HG03432 (cell line): Measurements from ENCODE around the gene TBC1D4.
"Not testable (repeated sequence)": the region's sequence is repeated elsewhere in the genome, so short reads cannot be mapped to it uniquely, and the experiment has no call there.

Source experiments
- ATAC-seq: cut with Tn5 transposase; IDR thresholded peaks from one replicate; pipeline ENCODE4 v1.9.1; 2021; ENCODE audit warnings: mild to moderate bottlenecking, moderate library complexity; ENCODE audit not compliant: unreplicated experiment

Gene TBC1D4

DNA sequence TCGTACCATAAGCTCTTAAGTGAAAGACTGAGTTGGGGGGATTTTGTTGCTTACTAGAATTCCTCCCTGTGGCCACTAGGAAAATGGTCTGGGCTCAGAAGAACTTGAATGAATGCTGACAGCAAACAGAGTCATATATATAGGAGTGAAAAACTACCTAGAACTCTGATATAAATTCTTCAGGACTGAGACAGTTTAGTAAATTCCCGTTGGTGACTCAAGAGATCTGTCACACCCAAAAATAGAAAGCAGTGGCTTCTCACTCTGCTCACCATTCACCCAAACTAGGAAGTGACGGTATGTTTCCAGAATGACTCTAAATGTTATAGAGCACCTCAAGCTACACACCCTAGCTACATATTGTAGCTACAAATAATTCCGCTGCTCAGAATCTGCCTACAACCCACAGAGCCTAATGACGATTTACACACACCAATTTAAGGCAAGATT, 116.2 kb downstream of the TBC1D4 start:
- ATAC-seq = peak; percentile 94

DNA sequence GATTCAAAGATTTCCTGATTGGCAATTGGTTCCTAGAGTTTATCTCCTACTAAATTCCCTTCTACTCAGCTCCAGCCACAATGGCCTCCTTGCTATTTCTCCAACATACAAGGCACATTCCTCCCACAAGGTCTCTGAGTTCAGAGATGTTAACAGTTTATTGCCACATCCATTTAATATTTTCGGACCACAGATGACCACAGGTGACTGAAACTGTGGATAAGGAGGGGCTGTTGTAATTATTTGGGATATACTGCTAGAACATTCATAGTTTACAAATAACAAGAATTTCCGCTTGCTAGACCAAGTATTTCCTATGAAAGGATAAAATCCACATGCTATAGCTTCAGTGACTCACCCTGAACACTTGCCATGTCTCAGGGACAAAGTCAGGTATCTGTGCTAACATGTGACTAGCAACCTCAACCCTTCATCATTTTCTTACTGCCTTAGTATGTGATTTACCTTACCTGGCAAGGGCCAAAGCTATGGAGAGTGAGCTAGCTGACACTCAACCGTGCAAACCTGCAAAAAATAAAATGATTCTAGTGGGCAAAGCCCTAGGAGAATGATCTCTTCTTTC, 117.7 kb downstream of the TBC1D4 start:
- no peak for ATAC-seq

DNA sequence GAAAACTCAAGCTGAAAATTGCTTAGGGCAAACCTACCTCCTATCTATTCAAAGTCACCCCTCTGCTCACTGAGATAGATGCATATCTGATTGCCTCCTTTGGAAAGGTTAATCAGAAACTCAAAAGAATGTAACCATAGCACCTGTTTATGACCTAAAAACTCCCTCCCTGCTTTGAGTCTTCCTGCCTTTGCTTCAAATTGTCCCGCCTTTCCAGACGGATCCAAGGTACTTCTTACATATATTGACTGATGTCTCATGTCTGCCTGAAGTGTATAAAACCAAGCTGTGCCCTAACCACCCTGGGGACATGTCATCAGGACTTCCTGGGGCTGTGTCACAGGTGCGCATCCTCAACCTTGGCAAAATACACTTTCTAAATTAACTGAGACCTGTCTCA, 118.6 kb downstream of the TBC1D4 start:
- no peak for ATAC-seq

DNA sequence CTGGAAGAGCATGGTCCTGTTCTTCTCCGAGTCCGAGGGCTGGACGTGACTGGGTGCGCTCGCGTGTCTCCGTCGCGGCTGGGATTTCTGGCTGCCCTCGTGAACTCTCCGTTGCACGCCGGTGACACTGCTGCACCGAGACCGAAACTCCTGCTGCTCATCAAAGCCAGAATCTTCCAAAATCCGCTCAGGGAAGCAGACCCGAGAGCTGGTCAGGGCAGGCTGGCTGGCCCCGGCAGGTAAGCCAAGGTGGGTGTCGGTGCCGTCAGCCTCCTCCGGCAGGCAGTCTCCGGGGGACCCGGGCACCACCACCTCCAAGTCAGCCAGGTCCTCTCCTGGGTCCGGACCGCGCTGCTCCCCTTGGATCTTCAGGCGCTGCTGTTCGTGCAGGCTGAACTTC, 119.9 kb downstream of the TBC1D4 start:
- no peak for ATAC-seq

DNA sequence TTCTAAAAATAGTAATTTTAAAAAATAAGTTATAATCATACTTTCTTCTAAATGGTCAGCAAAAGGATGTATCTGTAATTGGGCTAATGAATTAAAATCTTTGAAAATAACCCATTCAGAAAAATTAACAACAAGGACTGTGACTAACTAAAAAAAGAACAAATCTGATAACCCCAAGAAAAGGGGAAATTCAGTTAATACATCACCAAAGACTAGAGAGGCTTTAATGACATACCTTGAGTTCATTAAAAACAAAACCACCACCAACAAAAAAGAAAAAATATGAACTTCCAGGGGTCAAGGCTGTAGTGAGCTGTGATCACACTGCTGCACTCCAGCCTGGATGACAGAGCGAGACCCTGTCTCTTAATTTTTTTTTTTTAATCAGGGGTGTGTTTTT, 121.8 kb downstream of the TBC1D4 start:
- ATAC-seq = peak; percentile 56

DNA sequence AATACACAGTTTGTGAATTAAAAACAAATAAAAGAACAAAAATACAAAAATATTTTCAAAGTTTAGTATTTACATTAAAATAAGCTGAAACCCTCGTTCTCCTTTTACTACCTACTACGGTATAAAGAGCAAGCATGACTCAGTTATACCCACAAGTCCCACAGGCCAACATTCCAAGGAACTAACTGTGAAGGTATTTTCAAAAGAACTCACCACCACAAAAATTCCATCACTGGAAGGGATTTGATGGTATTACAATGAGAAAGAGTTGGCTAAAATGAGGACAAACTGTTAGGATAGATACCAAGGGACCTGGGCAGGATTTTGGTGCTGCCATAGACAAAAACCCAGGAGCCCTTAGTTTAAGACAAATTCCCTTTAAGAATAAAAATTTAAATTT, 122.7 kb downstream of the TBC1D4 start:
- ATAC-seq = no peak

DNA sequence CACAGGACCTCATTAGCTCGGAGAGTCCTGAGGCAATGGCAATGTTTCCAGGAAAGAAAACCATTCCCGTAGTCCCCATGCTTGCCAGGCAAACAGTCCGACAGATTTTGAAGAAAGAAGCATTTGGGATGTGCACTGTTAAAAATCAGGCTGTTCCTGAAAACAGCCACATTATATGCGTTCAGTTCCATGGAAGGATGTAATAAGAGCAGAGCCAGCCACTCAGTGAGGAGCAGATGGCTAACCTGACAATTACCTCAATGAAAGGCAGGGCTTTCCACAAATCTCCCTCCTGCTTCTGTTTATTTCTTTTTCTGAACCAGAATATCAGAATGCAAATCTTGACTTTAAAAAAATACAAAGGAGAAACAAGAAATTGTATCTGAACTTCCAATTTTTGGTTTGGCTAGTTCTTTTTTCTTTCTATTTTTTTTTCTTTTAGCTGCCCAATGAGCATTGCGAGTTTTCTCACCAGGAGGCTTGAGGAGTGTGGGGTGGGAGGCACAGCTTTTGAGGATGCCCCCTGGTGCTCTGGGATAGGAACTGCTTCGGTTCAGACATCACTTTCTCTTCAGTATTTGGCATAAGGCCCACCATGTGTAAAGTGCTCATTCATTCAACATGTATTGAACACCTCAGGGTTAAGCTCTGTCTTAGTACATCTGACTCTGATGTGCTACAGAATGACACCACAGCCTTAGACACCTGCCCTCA, 124.2 kb downstream of the TBC1D4 start:
- ATAC-seq = peak; percentile 71

DNA sequence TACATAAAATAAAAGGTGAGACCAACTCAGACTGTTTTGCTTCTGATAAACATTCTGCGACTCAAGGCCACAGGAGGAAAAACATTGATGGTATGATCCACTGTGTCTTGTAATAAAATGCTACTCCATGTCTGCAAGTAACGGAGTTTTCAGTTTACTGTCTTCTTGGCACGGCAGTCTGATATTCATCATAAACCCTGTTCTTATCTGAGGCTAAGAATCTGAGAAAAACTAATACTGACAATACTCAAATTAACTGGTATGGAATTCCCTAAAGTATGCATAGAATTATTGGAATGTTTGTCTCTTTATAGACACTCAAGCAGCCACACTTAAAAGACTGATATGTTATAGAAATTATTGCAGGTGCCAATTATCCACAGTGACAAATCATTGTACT, 125.5 kb downstream of the TBC1D4 start:
- no peak for ATAC-seq

DNA sequence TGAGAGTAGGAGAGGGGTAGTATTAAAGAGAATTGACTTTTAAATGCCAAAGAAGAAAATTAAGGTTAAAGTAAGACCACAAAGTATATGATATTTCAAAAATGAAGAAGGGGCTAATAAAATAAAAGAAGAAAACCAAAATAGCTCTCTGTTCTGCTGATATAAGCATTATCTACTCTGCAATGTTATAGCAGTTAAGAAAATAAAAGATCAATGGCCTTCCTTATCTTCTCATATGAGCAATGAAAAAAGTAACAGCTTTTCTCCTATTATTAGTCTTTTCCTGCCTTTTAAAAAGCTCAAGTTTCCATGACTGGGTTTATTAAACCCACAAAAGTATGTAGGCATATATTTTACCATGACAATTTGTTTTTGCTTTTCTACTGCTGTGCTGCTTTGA, 126.4 kb downstream of the TBC1D4 start:
- no peak for ATAC-seq

DNA sequence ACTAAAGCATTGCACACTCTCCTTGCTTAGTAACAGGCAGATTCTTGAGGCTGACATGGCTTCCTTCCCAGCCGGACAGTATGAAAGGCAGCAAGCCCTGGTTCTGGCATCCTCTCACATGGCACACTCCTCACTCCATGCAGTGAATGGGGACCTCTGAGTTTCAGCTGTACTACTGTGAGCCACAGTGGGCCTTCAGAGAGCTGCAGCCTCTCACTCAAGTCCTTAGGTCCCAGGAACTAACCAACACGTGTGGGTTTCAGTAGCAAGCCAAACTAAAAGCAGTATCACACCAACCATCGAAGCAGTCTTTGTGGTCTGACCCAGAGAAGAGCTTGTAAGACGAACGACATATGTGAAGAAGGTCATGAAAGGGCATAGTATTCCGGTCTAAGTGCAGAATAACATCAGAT, 128.2 kb downstream of the TBC1D4 start:
- peak; percentile 87 for ATAC-seq

DNA sequence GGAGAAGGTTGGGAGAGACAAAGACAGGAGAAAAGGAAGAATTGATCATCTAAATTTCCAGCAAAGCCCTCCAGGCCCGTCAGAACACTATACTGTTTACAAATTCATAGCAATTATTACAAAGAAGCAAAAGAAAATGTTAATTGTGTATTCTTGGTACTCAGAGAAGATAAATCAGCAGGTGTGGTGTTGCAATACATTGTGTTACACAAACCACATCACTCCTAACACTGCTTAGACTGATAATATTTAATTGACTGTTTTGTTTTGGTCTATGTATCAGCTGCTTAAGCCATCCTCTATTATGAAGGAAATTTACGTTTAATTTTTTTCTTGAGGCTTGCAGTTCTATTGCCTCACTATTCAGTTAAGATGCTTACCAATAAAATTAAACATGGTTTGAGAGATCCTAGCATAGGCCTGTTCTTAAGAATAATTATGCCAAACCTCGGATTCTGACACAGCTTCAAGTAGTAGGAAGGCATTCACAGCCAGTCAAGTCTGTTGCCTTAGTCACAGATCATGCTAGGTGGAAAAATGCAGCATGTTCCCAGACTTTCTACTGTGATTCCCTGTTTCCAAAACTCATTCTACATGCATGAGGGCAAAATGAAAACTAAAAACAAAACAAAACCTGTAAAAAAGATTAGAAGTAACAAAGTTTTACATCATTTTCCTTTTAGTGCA, 129.2 kb downstream of the TBC1D4 start:
- no peak for ATAC-seq

DNA sequence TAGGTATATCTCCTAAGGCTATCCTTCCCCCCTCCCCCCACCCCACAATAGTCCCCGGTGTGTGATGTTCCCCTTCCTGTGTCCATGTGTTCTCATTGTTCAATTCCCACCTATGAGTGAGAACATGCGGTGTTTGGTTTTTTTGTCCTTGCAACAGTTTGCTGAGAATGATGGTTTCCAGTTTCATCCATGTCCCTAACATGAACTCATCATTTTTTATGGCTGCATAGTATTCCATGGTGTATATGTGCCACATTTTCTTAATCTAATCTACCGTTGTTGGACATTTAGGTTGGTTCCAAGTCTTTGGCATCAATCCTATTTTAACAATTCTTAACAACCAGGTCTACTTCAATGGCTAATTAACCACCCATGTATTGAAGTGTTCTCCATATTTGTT, 130.4 kb downstream of the TBC1D4 start:
- not testable (repeated sequence) for ATAC-seq

DNA sequence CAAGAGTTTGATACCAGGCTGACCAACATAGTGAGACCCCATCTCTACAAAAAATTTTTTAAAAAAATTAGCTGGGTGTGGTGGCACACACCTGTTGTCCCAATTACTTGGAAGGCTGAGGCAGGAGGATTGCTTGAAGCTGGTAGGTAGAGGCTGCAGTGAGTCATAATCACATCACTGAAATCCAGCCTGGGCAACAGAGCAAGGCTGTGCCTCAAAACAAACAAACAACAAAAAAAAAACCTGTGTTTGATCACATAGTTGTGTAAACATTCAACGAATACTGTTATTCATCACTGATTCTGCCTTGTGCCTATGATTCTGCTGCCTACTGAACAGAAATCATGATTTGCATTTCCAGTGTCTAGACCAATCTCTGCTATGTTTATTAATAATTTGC, 134.0 kb downstream of the TBC1D4 start:
- ATAC-seq = no peak

DNA sequence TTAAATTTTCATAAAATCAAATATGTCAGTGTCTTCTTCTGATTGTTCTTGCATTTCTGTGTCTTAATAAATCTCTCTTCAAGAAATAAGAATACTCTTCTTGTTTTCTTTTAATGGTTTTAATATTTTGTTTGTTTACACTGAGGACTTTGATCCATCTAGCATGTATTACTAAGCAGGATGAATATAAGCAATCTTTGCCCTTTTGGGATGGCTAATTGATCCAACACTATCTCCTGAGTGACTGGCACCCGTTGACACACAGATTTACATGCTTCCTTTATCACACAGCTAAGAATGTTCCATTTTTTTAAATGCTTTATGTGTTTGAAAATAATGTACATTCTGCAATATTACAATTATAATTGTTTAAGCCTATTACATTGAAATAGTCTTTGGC, 134.5 kb downstream of the TBC1D4 start:
- ATAC-seq = no peak

DNA sequence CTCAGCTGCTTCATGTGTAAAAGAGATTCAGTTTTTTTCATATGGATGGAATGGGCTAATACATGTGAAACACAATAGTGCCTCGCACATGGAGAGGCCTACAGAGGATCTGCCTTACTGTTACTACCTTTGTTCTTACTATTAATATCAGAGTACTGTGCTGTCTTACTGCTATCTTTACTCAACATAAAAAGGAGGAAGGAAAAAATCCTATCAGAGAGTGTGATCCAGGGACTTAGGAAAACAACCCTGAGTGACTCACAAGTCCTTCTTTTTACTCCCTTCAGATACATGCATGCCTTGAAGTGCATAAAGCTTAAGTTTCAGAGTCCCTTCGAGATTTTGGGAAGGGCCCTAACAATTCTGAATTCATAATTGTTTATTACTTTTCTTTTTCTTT, 136.8 kb downstream of the TBC1D4 start:
- ATAC-seq = no peak

DNA sequence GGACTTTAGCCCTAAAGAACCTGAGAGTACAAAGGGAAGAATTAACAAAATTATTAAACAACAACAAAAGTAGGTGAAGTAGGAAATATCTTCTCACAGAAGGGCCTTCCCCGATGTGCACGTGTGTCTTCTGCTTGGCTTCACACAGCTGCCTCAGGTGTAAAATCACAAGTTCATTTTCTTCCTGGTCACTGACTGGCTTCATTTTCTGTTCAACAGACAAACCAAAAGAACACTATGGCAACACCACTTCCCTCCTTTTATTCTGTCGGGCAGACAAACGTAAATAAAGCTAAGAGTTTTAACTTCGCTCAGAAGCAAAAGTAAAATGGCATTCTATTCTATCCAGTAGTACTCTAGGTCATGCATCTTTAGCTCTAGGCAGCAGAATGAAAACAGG, 140.9 kb downstream of the TBC1D4 start:
- peak; percentile 90 for ATAC-seq

DNA sequence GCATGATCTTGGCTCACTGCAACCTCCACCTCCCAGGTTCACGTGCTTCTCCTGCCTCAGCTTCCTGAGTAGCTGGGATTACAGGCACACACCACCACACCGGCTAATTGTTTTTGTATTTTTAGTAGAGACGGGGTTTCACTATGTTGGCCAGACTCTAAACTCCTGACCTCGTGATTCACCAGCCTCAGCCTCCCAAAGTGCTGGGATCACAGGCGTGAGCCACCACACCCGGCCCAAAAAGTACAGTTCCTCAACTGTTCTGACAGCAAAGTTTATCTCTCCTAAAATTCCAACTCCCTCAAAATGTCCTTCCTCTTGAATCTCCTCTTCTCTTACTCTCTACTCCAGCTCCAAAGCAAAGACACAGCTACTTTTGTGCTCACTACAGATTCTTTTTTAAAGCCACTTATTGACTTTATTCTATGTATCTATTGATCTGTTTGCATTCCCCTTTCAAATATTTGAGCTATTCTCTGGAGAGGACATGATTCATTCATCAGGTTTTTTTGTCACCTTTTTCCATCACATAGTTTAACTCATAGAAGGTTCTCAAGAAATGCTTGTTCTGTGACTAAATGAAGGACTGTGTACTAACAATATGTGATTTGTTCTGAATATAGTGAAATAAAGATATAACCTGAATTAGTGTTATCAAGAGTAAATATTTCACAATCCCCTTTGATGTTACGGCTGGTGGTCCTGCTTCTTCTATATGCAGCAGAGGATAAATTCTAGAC, 142.2 kb downstream of the TBC1D4 start:
- no peak for ATAC-seq

DNA sequence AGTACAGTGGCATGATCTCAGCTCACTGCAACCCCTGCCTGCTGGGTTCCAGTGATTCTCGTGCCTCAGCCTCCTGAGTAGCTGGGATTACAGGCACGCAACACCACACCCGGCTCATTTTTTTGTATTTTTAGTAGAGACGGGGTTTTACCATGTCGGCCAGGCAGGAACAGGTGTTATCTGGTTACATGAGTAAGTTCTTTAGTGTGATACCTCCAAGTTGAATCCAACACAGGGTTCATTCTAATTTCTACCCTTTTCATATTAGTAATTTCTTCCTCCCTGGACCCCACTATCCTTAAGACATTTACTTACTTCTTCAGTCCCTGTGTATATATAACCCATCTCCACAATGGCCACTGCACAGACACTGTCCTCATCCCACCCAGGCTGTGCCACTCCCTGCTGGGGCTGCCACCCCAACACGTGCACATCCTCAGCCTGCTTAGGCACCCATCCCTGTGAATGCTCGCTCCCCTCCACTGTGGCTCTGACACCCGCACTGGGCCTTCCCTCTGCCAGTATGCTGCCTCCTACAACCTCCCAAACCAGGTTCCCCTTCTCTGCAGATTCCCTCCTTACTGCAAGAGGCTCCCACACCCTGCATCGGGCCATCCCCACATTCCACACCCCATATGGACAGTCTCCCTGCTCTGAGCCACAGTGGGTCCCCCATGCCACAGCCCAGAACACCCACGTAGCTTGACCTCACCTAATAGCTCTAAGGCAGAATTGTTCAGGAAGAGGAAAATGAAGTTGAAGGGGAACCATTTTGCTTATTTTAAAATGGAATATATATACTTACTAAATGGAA, 147.1 kb downstream of the TBC1D4 start:
- peak; percentile 53 for ATAC-seq

DNA sequence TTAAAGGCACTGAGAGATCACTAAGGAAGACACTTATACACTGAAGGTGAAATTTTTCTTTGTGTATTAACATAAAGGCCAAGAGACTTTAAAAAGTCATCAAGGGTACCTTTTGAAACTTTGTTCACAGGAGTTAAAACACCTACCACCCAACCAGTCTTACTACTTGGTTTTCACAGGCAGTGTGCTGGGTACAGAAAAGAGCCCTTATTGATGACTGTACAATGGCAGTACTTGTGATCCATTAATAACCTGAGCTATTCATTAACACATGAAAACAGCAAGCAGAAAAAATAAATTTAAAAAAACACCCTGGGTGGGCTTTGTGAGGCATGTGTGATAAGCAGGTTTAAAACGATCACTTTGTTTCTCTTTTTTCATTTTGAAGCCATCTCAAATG, 148.9 kb downstream of the TBC1D4 start:
- no peak for ATAC-seq

DNA sequence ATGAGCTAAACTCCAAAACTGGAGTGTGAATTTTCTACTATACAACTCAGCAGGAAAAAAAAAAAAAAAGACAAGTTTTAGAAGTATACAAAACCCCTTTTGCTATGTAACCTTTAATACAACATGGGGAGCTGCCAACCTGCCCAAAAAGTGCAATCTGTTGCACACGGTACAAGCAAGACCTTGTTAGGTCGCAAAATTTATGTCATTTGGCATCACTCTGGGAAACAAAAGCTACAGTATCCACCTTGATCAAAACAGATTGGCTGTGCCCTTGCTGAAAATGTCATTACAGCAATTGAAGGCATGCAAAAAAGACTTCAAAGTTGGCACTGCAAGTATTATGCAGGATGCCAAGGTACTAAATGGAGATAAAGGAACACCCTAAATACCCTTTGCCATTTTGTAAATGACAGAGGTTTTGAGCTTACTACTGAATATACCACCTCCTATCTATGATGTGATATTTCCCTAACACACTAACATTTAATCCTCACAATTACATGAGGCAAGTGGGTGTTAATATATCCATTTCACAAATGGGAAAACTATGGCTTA, 150.1 kb downstream of the TBC1D4 start:
- ATAC-seq = no peak
